Effector memory CD8-positive, alpha-beta T cell (primary cell): ENCODE results near the gene YIPF3.
"Not testable (repeated sequence)": the region's sequence is repeated elsewhere in the genome, so short reads cannot be mapped to it uniquely, and the experiment has no call there.

Experiments used
- ATAC-seq: fragments of 150-1000 bp; cut with Tn5 transposase; replicated peaks from 2 replicates; pipeline ENCODE4 v1.10.0; 2021; ENCODE audit warnings: mild to moderate bottlenecking, moderate library complexity
- DNase-seq, 3 experiments: peaks; one replicate each; pipeline ENCODE4 v3.0.0; 2021
- H3K27ac Mint-ChIP-seq, 2 donors: one replicate each; pipeline ENCODE4 v1.8.0; 2022; ENCODE audit warnings: mild to moderate bottlenecking in 2 of 2, mixed read lengths in 2 of 2, moderate library complexity in 2 of 2
- H3K27me3 Mint-ChIP-seq, 2 donors: one replicate each; pipeline ENCODE4 v1.8.0; 2022; ENCODE audit warnings: mixed read lengths in 2 of 2
- H3K36me3 Mint-ChIP-seq: one replicate; pipeline ENCODE4 v1.8.0; 2022; ENCODE audit warnings: mild to moderate bottlenecking, moderate library complexity, mixed read lengths; ENCODE audit not compliant: insufficient read depth
- H3K4me1 Mint-ChIP-seq, 2 donors: one replicate each; pipeline ENCODE4 v1.8.0; 2022; ENCODE audit warnings: low read depth in 2 of 2, mixed read lengths in 2 of 2
- H3K4me3 Mint-ChIP-seq, 2 donors: one replicate each; pipeline ENCODE4 v1.8.0; 2022; ENCODE audit warnings: mild to moderate bottlenecking in 2 of 2, mixed read lengths in 2 of 2, moderate library complexity in 2 of 2
- H3K9me3 Mint-ChIP-seq, 2 donors: one replicate each; pipeline ENCODE4 v1.8.0; 2022; ENCODE audit warnings: mixed read lengths in 2 of 2
- total RNA-seq, 9 experiments: gene quantifications; one replicate each; lab custom pipeline; 2026; lab: John Stamatoyannopoulos, UW

YIPF3 gene
- 29.6 to 61.1 (median 42.8) reads per million in 9 experiments for total RNA-seq

DNA sequence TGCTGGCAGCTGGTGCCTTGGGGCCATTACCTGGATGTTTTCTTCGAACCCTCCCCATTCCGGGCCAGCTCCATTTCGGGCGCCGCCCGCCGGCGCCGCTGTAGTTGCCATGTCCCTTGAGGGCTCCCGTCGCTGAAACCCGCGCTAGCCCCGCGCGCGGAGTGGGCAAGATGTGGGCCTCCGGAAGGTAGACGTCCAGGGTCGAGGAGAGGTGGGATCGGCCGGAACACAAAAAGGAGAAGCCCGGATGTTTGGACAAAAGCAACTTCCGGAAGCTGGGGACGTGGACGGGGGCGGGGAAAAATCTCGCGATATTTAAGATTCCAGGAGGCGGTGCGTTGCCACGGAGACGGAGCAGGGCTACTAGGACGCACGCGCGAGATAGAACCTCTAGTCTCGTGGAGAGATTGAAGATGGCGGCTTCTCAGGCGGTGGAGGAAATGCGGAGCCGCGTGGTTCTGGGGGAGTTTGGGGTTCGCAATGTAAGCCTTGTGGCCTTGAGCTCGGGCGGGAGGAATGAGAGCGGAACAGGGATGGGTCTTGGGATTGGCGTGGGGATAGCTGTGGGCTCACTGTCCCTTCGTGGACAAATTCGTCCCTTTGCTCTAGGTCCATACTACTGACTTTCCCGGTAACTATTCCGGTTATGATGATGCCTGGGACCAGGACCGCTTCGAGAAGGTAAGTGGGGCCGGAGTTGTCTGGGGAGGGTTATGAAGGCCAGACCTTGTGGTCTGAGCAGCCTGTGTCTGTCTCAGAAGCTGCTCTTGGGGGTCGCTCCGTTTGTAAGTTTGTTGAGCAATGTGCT, at the start of gene YIPF3, which contains the start of gene POLR1C:
Gene YIPF3 (minus strand): TSS at position 230 of the 808 bp plus-strand sequence. CDS start 119 bp downstream, at position 111.
Gene POLR1C (plus strand): TSS at position 393 of the 808 bp plus-strand sequence. CDS start 21 bp downstream, at position 414.
- H3K27ac Mint-ChIP-seq: no peak within 1 kb of the TSS
- H3K9me3 Mint-ChIP-seq: no peaks in the 10 kb centered on the region
- H3K4me1 Mint-ChIP-seq: peaks cover 23 to 31% of the 10 kb centered on the region in 2 donors
- no peak within 1 kb of the TSS for H3K4me3 Mint-ChIP-seq
- H3K27me3 Mint-ChIP-seq: no peaks in the 10 kb centered on the region
- peak; percentile 95 to 97 (median 95) for DNase-seq
- peaks cover 43% of the 10 kb centered on the region for H3K36me3 Mint-ChIP-seq
- peak; percentile 93 for ATAC-seq

DNA sequence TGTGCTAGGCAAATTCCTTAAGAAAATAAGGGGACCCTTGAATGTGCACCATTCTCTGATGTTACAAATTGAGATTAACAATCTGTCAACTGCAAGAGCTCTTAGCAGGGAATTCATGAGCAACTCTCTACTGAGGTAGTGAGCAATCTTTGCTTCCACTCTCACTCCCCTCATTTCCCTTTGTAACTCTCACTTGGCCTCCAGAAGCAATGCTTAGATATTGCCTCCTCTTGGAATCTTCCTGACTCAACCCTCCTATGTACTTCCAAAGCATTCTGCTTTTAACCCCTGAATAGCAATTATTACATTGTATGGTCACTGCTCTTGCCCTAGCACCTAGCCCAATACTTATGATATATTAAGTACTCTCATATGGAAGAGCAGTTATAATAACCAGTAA, 42.6 kb upstream of the YIPF3 start:
- Mint-ChIP-seq H3K9me3 (no peaks in the 10 kb centered on the region), H3K4me3 (no peak overlapping the region), H3K36me3 (peaks cover 87% of the 10 kb centered on the region), H3K4me1 (no peaks in the 10 kb centered on the region), H3K27me3 (no peaks in the 10 kb centered on the region), H3K27ac (no peak overlapping the region)
- ATAC-seq: no peak
- DNase-seq: no peak

DNA sequence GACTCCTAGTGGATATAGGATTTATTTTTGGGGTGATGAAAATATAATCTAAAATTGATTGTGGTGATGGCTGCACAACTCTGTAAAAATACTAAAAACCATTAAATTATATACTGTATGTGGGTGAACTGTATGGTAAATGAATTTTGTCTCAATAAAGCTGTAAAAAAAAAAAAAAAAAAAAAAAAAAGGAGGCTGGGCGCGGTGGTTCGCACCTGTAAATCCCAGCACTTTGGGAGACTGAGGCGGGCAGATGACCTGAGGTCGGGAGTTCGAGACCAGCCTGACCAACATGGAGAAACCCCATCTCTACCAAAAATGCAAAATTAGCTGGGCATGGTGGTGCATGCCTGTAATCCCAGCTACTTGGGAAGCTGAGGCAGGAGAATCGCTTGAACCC, 40.9 kb upstream of the YIPF3 start:
- not testable (repeated sequence) for H3K4me3 Mint-ChIP-seq, DNase-seq, H3K9me3 Mint-ChIP-seq, H3K27ac Mint-ChIP-seq, H3K4me1 Mint-ChIP-seq, ATAC-seq, H3K27me3 Mint-ChIP-seq
- peaks cover 87% of the 10 kb centered on the region for H3K36me3 Mint-ChIP-seq

DNA sequence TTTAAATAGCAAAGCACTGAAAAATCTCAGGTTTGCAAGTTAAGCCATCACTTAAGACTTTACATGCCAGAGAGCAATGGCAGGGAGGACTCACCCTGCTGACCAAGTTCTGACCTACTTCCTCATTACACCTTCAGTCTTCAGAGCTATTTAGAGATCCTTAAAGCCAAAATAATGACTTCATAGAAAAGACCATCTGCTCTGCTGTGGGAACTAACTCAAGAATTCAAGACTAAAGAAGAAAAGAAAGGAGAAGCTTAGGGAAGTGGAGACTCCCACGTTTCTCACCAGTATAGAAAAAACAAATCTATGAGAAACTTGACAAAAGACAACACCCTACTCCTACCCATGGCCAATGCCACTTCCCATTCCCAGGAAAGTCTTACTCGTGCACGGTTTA, 30.5 kb upstream of the YIPF3 start:
- no peaks in the 10 kb centered on the region for H3K27me3 Mint-ChIP-seq
- peak overlapping the region; percentile 6 to 80 for H3K27ac Mint-ChIP-seq
- no peak overlapping the region for H3K4me3 Mint-ChIP-seq
- H3K4me1 Mint-ChIP-seq: peaks cover 3 to 9% of the 10 kb centered on the region in 2 donors
- ATAC-seq (no peak), DNase-seq (no peak)
- H3K36me3 Mint-ChIP-seq: peaks cover 61% of the 10 kb centered on the region
- no peaks in the 10 kb centered on the region for H3K9me3 Mint-ChIP-seq

DNA sequence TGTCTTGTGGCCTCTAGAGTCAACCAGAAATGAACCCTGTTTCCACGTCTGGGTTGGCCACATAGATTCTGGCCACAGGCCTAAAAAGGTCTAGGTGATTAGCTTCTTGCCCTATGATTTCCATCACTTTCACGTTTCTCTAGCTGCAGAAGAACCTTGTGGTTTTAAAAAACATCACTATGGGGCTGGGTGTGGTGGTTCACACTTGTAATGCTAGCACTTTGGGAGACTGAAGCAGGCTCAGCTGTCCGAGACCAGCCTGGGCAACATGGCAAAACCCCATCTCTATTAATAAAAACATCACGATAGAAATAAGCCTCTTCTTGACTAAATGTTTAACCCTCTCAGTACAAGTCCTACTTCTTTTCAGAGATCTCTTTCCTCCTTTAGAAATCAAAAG, 27.7 kb upstream of the YIPF3 start:
- Mint-ChIP-seq H3K4me3 (no peak overlapping the region), H3K9me3 (no peaks in the 10 kb centered on the region), H3K36me3 (peaks cover 54% of the 10 kb centered on the region), H3K4me1 (peaks cover 3 to 9% of the 10 kb centered on the region in 2 donors), H3K27ac (peak overlapping the region in 1 of 2 donors; percentile 9), H3K27me3 (no peaks in the 10 kb centered on the region)
- DNase-seq (no peak), ATAC-seq (peak; percentile 76)

DNA sequence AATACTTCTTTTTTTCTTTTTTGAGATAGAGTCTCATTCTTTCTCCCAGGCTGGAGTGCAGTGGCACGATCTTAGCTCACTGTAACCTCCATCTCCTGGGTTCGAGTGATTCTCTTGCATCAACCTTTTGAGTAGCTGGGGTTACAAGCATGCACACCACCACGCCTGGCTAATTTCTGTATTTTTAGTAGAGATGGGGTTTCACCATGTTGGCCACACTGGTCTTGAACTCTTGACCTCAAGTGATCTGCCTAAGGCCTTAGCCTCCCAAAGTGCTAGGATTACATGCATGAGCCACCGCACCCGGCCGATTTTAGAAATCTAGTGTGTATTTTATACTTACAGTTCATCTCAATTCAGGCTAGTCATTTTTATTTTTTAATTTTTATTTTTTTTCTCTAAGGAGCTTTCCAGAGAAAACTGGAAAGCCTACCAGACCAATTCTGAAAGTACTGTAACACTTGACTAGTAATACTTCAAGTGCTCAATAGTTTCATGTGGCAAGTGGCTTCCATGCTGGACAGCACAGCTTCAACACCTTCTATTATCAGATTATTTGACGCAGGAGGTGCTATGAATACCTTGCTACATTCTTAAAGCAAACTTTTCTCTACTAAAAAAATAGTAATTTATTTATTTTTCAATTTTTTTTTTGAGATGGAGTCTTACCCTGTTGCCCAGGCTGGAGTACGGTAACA, 25.2 kb upstream of the YIPF3 start:
- ATAC-seq (no peak), DNase-seq (no peak)
- Mint-ChIP-seq H3K36me3 (peaks cover 51% of the 10 kb centered on the region), H3K27ac (no peak overlapping the region), H3K4me3 (no peak overlapping the region), H3K27me3 (no peaks in the 10 kb centered on the region), H3K9me3 (no peaks in the 10 kb centered on the region), H3K4me1 (peaks cover 3 to 9% of the 10 kb centered on the region in 2 donors)

DNA sequence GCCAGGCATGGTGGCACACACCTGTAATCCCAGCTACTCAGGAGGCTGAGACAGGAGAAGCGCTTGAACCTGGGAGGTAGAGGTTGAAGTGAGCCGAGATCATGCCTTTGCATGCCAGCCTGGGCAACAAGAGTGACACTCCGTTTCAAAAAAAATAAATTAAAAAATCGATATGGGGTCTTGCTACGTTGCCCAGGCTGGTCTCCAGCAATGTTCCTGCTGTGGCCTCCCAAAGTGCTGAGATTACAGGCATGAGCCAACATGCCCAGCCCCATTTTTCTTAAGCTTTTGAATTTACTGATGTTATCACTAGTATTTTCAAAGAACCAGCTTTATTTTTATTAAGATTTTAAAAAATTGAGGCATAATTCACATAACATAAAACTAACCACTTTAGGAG, 23.8 kb upstream of the YIPF3 start:
- H3K4me3 Mint-ChIP-seq: no peak overlapping the region
- no peak overlapping the region for H3K27ac Mint-ChIP-seq
- no peak for DNase-seq
- H3K4me1 Mint-ChIP-seq: peaks cover 3 to 9% of the 10 kb centered on the region in 2 donors
- no peaks in the 10 kb centered on the region for H3K9me3 Mint-ChIP-seq
- no peak for ATAC-seq
- H3K36me3 Mint-ChIP-seq: peaks cover 45% of the 10 kb centered on the region
- H3K27me3 Mint-ChIP-seq: no peaks in the 10 kb centered on the region

DNA sequence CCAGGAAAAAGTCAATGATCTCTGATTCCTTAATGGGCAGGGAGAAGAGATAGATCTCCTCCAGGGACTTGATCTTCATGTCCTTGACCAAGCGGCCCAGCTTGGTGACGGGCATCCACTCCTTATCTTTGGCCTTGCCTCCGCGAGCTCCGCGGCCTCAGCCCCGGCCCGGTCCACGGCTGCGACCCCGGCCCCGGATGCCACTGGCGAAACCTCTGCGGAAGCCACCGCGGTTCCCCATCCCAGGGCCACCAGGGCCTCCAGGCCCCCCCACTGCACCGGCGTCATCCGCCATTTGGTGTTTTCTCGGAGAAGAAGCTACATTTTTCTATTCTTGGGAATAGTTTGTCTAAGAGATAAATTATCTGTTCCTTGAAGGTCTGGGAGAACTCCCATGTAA, 22.7 kb upstream of the YIPF3 start:
- not testable (repeated sequence) for H3K27me3 Mint-ChIP-seq, H3K9me3 Mint-ChIP-seq, H3K4me3 Mint-ChIP-seq, DNase-seq, ATAC-seq, H3K4me1 Mint-ChIP-seq, H3K27ac Mint-ChIP-seq
- peaks cover 37% of the 10 kb centered on the region for H3K36me3 Mint-ChIP-seq

DNA sequence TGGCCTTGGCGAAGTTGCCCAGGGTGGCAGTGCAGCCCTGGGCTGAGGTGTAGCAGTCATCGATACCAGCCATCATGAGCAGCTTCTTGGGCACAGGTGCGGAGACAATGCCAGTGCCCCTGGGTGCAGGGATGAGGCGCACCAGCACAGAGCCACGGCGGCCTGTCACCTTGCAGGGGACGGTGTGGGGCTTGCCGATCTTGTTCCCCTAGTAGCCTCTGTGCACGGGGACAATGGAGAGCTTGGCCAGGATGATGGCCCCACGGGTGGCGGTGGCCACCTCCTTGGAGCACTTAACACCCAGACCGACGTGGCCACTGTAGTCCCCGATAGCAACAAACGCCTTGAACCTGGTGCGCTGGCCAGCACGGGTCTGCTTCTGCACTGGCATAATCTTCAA, 22.3 kb upstream of the YIPF3 start:
- not testable (repeated sequence) for H3K27ac Mint-ChIP-seq, H3K4me3 Mint-ChIP-seq, DNase-seq, H3K27me3 Mint-ChIP-seq, H3K9me3 Mint-ChIP-seq, H3K4me1 Mint-ChIP-seq, ATAC-seq
- H3K36me3 Mint-ChIP-seq: peaks cover 35% of the 10 kb centered on the region

DNA sequence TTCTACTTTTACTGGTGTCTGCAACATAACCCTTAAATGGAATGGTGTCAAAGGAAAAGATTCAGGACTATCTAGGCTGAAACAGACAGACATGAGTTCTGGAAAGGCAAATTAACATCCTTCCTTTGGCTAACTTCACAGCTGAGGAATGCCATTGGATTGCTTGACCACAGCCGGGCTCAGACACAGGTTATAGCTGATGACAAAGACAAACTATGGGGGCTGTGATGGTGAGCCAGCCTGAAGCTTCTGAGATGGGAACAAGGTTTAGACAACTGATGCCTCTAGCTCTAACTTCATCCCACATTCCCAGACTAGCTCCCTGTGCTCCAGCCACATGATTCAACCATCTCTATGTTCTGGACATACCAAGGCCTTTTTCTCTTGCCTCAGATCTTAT, 15.5 kb upstream of the YIPF3 start:
- no peaks in the 10 kb centered on the region for H3K9me3 Mint-ChIP-seq
- H3K27ac Mint-ChIP-seq: peak overlapping the region in 1 of 2 donors; percentile 68
- H3K4me1 Mint-ChIP-seq: peaks cover 0 to 4% of the 10 kb centered on the region in 2 donors
- ATAC-seq (no peak), DNase-seq (no peak)
- H3K36me3 Mint-ChIP-seq: peaks cover 48% of the 10 kb centered on the region
- no peaks in the 10 kb centered on the region for H3K27me3 Mint-ChIP-seq
- no peak overlapping the region for H3K4me3 Mint-ChIP-seq

DNA sequence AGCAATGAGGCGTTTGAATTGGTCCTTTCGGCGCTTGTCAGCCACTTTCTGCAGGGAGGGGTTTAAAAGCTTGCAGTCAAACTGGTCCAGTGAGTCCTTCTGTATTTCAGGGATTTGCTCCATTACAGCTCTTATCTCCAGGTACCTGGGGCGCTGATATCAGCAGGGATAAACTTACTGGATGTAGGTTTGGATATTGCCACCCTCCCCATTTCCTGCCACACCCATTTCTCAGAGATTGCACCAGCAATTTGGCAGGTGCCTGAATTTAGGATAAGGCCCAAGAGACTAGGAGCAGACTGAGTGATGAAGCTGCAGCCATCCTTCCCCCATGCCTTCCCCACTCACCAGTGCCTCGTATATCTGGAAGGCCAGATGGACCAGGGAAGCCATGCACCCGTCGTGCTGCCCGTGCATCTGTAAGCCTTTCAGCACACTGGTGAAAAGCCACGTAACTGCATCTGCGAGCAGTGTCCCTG, 7.8 kb upstream of the YIPF3 start:
- Mint-ChIP-seq H3K36me3 (peaks cover 72% of the 10 kb centered on the region), H3K9me3 (no peaks in the 10 kb centered on the region), H3K4me3 (no peak overlapping the region), H3K27me3 (no peaks in the 10 kb centered on the region), H3K4me1 (no peaks in the 10 kb centered on the region), H3K27ac (peak overlapping the region in 1 of 2 donors; percentile 70)
- ATAC-seq (no peak), DNase-seq (no peak)

DNA sequence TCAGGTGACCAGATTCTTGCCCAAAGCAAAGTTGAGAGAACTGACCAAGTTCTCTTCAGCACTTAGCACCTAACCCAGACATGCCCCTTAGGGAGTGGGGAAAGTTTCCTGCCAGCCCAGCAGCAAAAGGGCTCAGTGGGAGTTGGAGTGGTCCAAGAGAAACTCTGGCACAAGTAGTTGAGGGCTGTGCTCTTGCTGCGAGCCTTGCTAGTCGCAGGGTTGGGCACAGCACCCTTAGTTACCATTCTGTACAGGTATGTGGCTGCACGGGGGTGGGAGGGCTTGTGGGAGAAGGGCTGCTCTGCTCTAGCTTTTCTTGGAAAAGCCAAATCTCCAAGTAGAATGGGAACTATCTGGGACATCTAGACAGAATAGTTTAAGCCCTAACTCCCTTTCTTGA, 6.6 kb upstream of the YIPF3 start:
- H3K27ac Mint-ChIP-seq: no peak overlapping the region
- ATAC-seq (no peak), DNase-seq (no peak)
- no peaks in the 10 kb centered on the region for H3K4me1 Mint-ChIP-seq
- peaks cover 61% of the 10 kb centered on the region for H3K36me3 Mint-ChIP-seq
- H3K27me3 Mint-ChIP-seq: no peaks in the 10 kb centered on the region
- no peaks in the 10 kb centered on the region for H3K9me3 Mint-ChIP-seq
- no peak overlapping the region for H3K4me3 Mint-ChIP-seq

DNA sequence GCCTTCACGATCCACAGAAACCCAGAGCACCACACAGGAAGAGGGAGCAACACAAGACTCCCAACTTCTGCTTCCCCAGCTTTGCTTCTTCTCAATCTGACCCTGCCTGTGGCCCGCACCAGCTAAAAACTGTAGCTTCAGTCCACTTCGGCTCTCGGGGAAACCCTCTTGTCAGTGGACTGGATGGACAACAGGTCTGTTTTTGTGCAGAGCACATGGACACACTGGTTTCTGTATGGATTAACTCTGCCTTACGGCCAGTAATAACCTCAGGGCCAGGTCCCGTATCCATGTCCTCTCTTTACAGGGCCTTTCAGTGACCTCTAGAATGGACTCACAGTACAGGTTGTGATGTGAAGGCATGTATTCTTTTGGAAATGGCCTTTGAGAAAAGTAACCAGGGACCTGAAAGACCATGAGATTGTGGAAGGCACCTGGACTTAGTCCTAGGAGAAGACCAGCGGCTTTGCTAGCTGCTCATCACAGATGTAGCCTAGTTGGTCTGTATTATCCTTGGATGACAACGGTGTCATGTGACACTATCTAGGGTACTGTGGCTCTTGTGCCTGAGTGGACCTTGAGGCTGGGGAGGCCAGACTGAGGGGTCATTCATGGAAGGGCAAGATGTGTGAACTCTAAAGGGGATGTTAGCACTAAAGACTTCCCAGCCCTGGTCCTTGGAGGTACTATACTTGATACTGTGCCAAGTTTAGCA, 6.0 kb upstream of the YIPF3 start:
- H3K27ac Mint-ChIP-seq: no peak overlapping the region

More for the DNA sequence above, 6.0 kb upstream of the YIPF3 start:
- Mint-ChIP-seq H3K4me3 (no peak overlapping the region), H3K27me3 (no peaks in the 10 kb centered on the region), H3K36me3 (peaks cover 57% of the 10 kb centered on the region), H3K9me3 (no peaks in the 10 kb centered on the region), H3K4me1 (no peaks in the 10 kb centered on the region)
- no peak for ATAC-seq
- no peak for DNase-seq
